HG03565 (cell line): ENCODE data around the gene TTN.
"Not testable (repeated sequence)": the region's sequence is repeated elsewhere in the genome, so short reads cannot be mapped to it uniquely, and the experiment has no call there.

Experiments used
- ATAC-seq: cut with Tn5 transposase; IDR thresholded peaks from one replicate; pipeline ENCODE4 v1.9.1; 2021; ENCODE audit warnings: mild to moderate bottlenecking, moderate library complexity; ENCODE audit not compliant: unreplicated experiment

Gene TTN

GRCh38 chr2:178542569-178542968 lies 264.7 kb downstream of the TTN start:
- no peak for ATAC-seq

GRCh38 chr2:178542161-178542560 lies 265.1 kb downstream of the TTN start:
- ATAC-seq = no peak

- ATAC-seq = no peak
These were observed 271.2 kb downstream of the TTN start for GRCh38 chr2:178536037-178536436.

- ATAC-seq = no peak
These were observed 276.1 kb downstream of the TTN start for GRCh38 chr2:178531168-178531567.

- ATAC-seq = peak; percentile 91
These were observed 276.5 kb downstream of the TTN start for GRCh38 chr2:178530625-178531142.

- ATAC-seq = no peak
These were observed 277.1 kb downstream of the TTN start for GRCh38 chr2:178530131-178530530.

GRCh38 chr2:178529194-178529593 lies 278.0 kb downstream of the TTN start:
- ATAC-seq = no peak

GRCh38 chr2:178528647-178529046 lies 278.6 kb downstream of the TTN start:
- no peak for ATAC-seq

GRCh38 chr2:178527592-178527991 lies 279.6 kb downstream of the TTN start:
- no peak for ATAC-seq

GRCh38 chr2:178526256-178526655 lies 281.0 kb downstream of the TTN start:
- ATAC-seq = no peak

- ATAC-seq = not testable (repeated sequence)
These were observed 281.8 kb downstream of the TTN start for GRCh38 chr2:178525460-178525859.

GRCh38 chr2:178525010-178525409 lies 282.2 kb downstream of the TTN start:
- ATAC-seq = not testable (repeated sequence)

- ATAC-seq = no peak
These were observed 283.6 kb downstream of the TTN start for GRCh38 chr2:178523596-178524134.

GRCh38 chr2:178522950-178523595 lies 284.1 kb downstream of the TTN start:
- peak; percentile 79 for ATAC-seq

GRCh38 chr2:178521304-178522150 lies 285.7 kb downstream of the TTN start:
- no peak for ATAC-seq

- ATAC-seq = no peak
These were observed 289.7 kb downstream of the TTN start for GRCh38 chr2:178517496-178517895.

GRCh38 chr2:178514664-178515063 lies 292.6 kb downstream of the TTN start:
- ATAC-seq = peak; percentile 65

GRCh38 chr2:178513876-178514275 lies 293.3 kb downstream of the TTN start:
- ATAC-seq = no peak

- no peak for ATAC-seq
These were observed 294.7 kb downstream of the TTN start for GRCh38 chr2:178512484-178512883.

- ATAC-seq = no peak
These were observed 296.8 kb downstream of the TTN start for GRCh38 chr2:178510384-178510783.

- ATAC-seq = no peak
These were observed 298.6 kb downstream of the TTN start for GRCh38 chr2:178508646-178509045.

- ATAC-seq = no peak
These were observed 300.3 kb downstream of the TTN start for GRCh38 chr2:178506949-178507348.
